CD4-positive, alpha-beta T cell (primary cell): ENCODE measurements around the gene NDEL1. TPM values are rescaled to one million over a fixed set of nuclear protein-coding genes. Genes with fewer than 3 reads are reported as not detected.

Source experiments
- ATAC-seq: fragments of 200-7000 bp; cut with Tn5 transposase; one replicate; pipeline ENCODE4 v1.10.0; 2022; ENCODE audit warnings: mild to moderate bottlenecking; ENCODE audit not compliant: poor library complexity
- CTCF ChIA-PET: fragments of 350-600 bp; sonication (Branson Sonifier 250); formaldehyde crosslinking; loops from one replicate; lab custom pipeline; 2021; ENCODE audit warnings: antibody characterized with exemption, inconsistent platforms; lab: Charles Lee
- POLR2A ChIA-PET: fragments of 350-600 bp; sonication (Branson Sonifier 250); formaldehyde crosslinking; loops from one replicate; lab custom pipeline; 2021; ENCODE audit warnings: antibody characterized with exemption, inconsistent platforms; lab: Charles Lee
- DNase-seq, 14 experiments: peaks; one replicate each; pipeline ENCODE4 v3.0.0-alpha.2; 2013 to 2020; ENCODE audit warnings: mixed read lengths in 2 of 14
- H3K27ac ChIP-seq, 2 donors: one replicate each; pipeline versions ENCODE4 v1.5.1 to v1.7.0; 2013; ENCODE audit warnings: low read length in 2 of 2, low read depth in 1 of 2, mild to moderate bottlenecking in 1 of 2
- H3K27me3 ChIP-seq, 2 experiments: 1 replicate in 1 of 2; 2 replicates in 1 of 2; pipeline versions ENCODE4 v1.6.1 to v1.7.0; 2013; ENCODE audit warnings: low read length in 2 of 2, control low read depth in 1 of 2, mild to moderate bottlenecking in 1 of 2, moderate library complexity in 1 of 2; ENCODE audit not compliant: insufficient read depth in 2 of 2, control insufficient read depth in 1 of 2
- H3K36me3 ChIP-seq: one replicate; pipeline ENCODE4 v1.6.1; 2013; ENCODE audit warnings: low read length, control low read depth; ENCODE audit not compliant: insufficient read depth
- H3K4me1 ChIP-seq: one replicate; pipeline ENCODE4 v1.6.1; 2013; ENCODE audit warnings: low read length, control low read depth; ENCODE audit not compliant: insufficient read depth
- H3K4me3 ChIP-seq: one replicate; pipeline ENCODE4 v1.5.1; 2013; ENCODE audit warnings: mild to moderate bottlenecking, low read length, moderate library complexity
- H3K9me3 ChIP-seq, 2 experiments: 1 replicate in 1 of 2; 2 replicates in 1 of 2; pipeline versions ENCODE4 v1.6.1 to v1.7.0; 2013; ENCODE audit warnings: low read length in 2 of 2, mild to moderate bottlenecking in 2 of 2, control low read depth in 1 of 2, moderate library complexity in 1 of 2; ENCODE audit not compliant: control insufficient read depth in 1 of 2, insufficient read depth in 1 of 2
- H3K27ac Mint-ChIP-seq: one replicate; pipeline ENCODE4 v1.8.0; 2020; ENCODE audit warnings: mixed read lengths
- H3K27me3 Mint-ChIP-seq: one replicate; pipeline ENCODE4 v1.8.0; 2021; ENCODE audit warnings: mixed read lengths
- H3K36me3 Mint-ChIP-seq: one replicate; pipeline ENCODE4 v1.8.0; 2021; ENCODE audit warnings: low read depth, mixed read lengths
- H3K4me1 Mint-ChIP-seq: one replicate; pipeline ENCODE4 v1.8.0; 2021; ENCODE audit warnings: low read depth, mixed read lengths
- H3K4me3 Mint-ChIP-seq: one replicate; pipeline ENCODE4 v1.8.0; 2020; ENCODE audit warnings: mild to moderate bottlenecking, mixed read lengths
- H3K9me3 Mint-ChIP-seq: one replicate; pipeline ENCODE4 v1.8.0; 2020; ENCODE audit warnings: mixed read lengths
- intact Hi-C, 2 experiments: fragments of 100-400 bp; cut with DNase I in 1 of 2; cut with micrococcal nuclease in 1 of 2; formaldehyde crosslinking; loops; one replicate each; pipeline versions ENCODE4 v1.15.1 to v1.9.0; 2023 to 2025; cut with DNase I, micrococcal nuclease
- total RNA-seq, 174 experiments: library from RNA in 2 of 174; stranded (reverse) in 2 of 174; gene quantifications; one replicate each; pipeline ENCODE4 v1.2.3 and lab custom pipeline; 2021 to 2026
- TF ChIP-seq, protein P1 (sequence below): fragments of 200-600 bp; IDR thresholded peaks from one replicate; pipeline ENCODE4 v1.8.0; 2022; ENCODE audit warnings: antibody characterized with exemption, mild to moderate bottlenecking

The NDEL1 gene
- total RNA-seq, 2 experiments from 2014 or later, result 300 to 313 TPM

DNA sequence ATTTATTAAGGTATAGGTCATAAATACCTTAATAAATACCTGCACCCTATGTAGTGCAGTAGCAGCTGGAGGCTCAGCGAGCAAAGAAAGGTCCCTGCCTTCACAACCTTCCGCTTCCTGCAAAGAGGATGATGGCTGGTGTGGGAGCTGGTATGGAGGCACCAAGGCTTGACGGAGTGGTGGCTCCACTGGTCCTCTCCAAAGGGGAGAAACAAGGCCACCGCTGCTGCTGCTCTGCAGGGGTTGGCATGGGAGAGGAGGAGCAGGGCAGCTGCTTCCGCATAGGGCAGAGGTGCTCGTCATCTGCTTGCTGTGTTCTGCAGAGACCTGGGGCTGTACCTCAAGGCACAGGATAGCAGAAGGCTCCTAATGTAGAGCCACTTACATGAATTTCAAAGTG, 52.8 kb downstream of the NDEL1 start:
- TF ChIP-seq, protein P1, sequence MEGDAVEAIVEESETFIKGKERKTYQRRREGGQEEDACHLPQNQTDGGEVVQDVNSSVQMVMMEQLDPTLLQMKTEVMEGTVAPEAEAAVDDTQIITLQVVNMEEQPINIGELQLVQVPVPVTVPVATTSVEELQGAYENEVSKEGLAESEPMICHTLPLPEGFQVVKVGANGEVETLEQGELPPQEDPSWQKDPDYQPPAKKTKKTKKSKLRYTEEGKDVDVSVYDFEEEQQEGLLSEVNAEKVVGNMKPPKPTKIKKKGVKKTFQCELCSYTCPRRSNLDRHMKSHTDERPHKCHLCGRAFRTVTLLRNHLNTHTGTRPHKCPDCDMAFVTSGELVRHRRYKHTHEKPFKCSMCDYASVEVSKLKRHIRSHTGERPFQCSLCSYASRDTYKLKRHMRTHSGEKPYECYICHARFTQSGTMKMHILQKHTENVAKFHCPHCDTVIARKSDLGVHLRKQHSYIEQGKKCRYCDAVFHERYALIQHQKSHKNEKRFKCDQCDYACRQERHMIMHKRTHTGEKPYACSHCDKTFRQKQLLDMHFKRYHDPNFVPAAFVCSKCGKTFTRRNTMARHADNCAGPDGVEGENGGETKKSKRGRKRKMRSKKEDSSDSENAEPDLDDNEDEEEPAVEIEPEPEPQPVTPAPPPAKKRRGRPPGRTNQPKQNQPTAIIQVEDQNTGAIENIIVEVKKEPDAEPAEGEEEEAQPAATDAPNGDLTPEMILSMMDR, result no peak
- ATAC-seq (no peak), DNase-seq (no peak)
- intact Hi-C loops, result no loop called here
- H3K27ac ChIP-seq, result no peak overlapping the region
- no peak overlapping the region for H3K4me3 ChIP-seq
- CTCF ChIA-PET, result no interaction called here
- H3K36me3 ChIP-seq, result no peaks in the 10 kb centered on the region
- peaks cover 7 to 31% of the 10 kb centered on the region in 2 experiments for H3K9me3 ChIP-seq
- Mint-ChIP-seq H3K9me3 (peaks cover 6% of the 10 kb centered on the region), H3K27me3 (no peaks in the 10 kb centered on the region), H3K4me1 (no peaks in the 10 kb centered on the region), H3K36me3 (peaks cover 57% of the 10 kb centered on the region), H3K27ac (peak overlapping the region; percentile 56), H3K4me3 (no peak overlapping the region)
- POLR2A ChIA-PET, result no interaction called here
- no peaks in the 10 kb centered on the region for H3K27me3 ChIP-seq
- H3K4me1 ChIP-seq, result no peaks in the 10 kb centered on the region

DNA sequence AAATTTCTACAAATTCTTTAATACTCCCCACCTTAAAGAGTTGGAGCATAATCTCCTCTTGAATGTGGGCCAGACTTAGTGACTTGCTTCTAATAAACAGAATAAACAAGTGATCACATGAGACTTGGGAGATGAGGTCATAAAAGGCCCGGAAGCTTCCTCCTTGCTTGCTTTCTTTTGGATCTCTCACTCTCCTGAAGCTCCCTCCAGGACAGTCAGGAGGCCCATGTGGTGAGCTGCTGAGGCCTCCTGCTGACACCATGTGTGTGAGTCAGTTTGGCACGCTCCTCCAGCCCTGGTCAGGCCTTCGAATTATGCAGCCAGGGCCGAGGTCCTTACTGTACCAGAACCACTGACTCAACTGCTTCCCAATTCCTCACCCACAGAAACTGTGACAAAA, 53.2 kb downstream of the NDEL1 start:
- TF ChIP-seq, protein P1, result no peak
- peak overlapping the region; percentile 30 for H3K4me3 Mint-ChIP-seq
- H3K4me1 Mint-ChIP-seq, result no peaks in the 10 kb centered on the region
- Histone ChIP-seq H3K4me3 (no peak overlapping the region), H3K4me1 (no peaks in the 10 kb centered on the region), H3K27ac (no peak overlapping the region), H3K36me3 (no peaks in the 10 kb centered on the region), H3K9me3 (peaks cover 4 to 31% of the 10 kb centered on the region in 2 experiments), H3K27me3 (no peaks in the 10 kb centered on the region)
- H3K9me3 Mint-ChIP-seq, result peaks cover 6% of the 10 kb centered on the region
- peak; percentile 12 for ATAC-seq
- H3K36me3 Mint-ChIP-seq, result peaks cover 54% of the 10 kb centered on the region
- no peaks in the 10 kb centered on the region for H3K27me3 Mint-ChIP-seq
- ChIA-PET CTCF (no interaction called here), POLR2A (no interaction called here)
- DNase-seq, result no peak
- peak overlapping the region; percentile 56 for H3K27ac Mint-ChIP-seq
- intact Hi-C loops, result no loop called here

DNA sequence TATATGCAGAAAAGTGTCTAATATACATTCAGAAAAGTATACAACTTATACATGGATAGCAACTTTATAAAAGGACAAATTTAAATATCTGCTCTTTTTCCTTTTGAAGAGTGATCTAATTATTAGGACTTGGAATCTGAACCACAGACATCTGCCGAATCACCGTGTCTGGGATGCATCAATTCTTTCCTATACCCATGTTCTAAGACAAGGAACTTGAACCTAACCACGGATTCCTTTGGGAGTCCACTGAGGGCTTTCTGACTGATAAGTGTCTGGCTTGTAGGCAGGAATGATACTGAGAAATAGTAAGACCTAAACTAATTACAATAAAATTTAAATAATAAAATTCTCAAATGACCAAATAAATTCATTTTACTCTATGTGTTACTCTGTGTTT, 54.2 kb downstream of the NDEL1 start:
- Histone ChIP-seq H3K4me3 (no peak overlapping the region), H3K4me1 (no peaks in the 10 kb centered on the region), H3K27ac (no peak overlapping the region), H3K36me3 (no peaks in the 10 kb centered on the region), H3K27me3 (no peaks in the 10 kb centered on the region), H3K9me3 (peaks cover 0 to 27% of the 10 kb centered on the region in 2 experiments)
- Mint-ChIP-seq H3K36me3 (peaks cover 50% of the 10 kb centered on the region), H3K4me3 (no peak overlapping the region), H3K27me3 (no peaks in the 10 kb centered on the region), H3K9me3 (peaks cover 1% of the 10 kb centered on the region), H3K4me1 (no peaks in the 10 kb centered on the region), H3K27ac (no peak overlapping the region)
- DNase-seq (no peak), ATAC-seq (no peak)
- ChIA-PET POLR2A (no interaction called here), CTCF (no interaction called here)
- intact Hi-C loops, result no loop called here
- TF ChIP-seq, protein P1, result no peak
